NCI-H2196 treated with DMSO at 0.1 percent for 48 hours (cell line): ENCODE data around the gene SFXN3.

ENCODE experiments used
- DNase-seq: peaks from one replicate; lab custom pipeline; 2025; ENCODE audit not compliant: unreplicated experiment; lab: John Stamatoyannopoulos, UW

The SFXN3 gene

DNA sequence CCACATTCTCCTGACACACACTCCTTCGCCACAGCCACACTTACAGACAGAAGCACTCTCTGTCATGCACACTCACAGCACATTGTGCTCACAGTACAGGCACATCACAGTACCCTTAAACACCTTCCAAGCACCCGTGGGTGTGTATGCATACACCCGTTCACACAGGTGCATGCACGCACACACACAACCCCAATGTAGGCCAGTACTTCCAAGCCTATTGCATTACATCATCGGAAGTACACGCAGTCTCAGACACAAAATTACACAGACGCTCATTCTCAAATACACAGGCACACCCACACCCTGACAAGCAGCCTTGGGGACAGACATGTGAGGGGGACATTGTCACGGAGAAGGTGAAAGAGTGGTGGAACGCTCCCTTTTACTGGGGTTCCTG is 41.9 kb downstream of the SFXN3 start:
- DNase-seq = no peak

DNA sequence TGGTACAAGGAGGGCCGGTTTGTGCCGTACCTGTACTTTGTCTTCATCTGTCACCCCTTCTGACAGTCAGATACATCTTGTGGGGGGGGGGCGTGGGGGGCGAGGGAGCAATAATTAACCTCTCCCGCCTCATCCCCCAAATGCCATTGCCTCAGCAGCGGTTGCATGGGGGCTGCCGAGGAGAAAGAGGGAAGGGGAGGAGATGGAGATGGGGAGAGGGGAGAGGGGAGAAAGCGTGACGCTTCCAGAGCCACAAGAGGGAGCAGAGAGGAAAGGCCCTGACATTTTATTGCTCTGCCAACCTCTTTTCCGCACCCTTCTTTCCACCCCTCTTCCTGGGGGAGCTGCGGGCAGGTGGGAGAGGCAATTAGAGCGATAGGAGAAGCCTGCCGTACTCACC is 42.6 kb downstream of the SFXN3 start:
- DNase-seq = no peak

DNA sequence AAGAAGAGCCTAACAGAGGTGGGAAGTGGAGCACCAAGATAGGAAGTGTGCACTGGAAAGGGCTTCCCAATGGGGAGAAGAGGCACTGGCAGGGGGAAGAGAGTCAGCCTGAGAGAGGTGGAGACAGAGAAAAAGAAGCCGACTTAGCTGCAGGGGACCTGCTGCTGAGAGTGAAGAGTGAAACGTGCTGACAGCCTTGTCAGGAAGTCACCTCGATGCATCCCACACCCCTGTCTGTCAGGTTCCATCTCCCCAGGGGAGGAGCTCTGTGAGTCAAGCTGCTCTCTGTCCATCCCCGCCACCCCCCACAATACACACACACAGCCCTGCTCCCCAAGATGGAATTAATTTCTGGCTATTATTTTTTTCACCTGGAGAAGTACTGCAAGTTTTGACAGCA is 44.7 kb downstream of the SFXN3 start:
- no peak for DNase-seq

DNA sequence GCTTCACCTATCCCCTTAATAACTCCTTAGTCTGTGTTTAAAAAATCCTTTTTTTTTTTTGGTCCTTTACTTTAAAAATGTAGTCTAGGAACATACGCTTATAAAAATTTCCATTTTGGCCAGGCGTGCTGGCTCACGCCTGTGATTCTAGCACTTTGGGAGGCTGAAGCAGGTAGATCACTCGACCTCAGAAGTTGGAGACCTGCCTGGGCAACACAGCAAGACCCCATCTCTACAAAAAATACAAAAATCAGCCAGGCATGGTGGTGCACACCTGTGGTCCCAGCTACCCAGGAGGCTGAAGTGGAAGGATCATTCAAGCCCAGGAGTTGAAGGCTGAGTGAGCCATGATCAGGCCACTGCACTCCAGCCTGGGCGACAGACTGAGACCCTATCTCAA is 45.6 kb downstream of the SFXN3 start:
- no peak for DNase-seq

DNA sequence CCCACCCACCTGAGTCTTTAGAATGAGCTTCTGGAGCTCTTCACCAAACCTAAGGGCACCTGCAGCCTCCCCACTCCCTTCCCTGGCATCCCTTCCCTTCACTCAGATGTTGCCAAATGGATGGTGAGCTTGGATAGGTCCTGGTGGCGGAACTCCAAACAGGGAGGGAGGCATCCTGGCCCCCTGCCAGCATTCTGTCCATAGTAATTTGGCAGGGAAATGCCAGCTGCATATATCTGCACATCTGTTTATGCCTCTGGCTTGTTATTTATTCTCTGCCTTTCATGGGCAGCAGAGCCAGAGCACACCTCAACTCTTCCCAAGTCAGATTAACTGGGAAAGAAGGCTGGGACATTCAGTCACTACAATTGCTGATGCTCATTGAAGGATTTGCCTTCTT is 48.8 kb downstream of the SFXN3 start:
- DNase-seq = no peak

DNA sequence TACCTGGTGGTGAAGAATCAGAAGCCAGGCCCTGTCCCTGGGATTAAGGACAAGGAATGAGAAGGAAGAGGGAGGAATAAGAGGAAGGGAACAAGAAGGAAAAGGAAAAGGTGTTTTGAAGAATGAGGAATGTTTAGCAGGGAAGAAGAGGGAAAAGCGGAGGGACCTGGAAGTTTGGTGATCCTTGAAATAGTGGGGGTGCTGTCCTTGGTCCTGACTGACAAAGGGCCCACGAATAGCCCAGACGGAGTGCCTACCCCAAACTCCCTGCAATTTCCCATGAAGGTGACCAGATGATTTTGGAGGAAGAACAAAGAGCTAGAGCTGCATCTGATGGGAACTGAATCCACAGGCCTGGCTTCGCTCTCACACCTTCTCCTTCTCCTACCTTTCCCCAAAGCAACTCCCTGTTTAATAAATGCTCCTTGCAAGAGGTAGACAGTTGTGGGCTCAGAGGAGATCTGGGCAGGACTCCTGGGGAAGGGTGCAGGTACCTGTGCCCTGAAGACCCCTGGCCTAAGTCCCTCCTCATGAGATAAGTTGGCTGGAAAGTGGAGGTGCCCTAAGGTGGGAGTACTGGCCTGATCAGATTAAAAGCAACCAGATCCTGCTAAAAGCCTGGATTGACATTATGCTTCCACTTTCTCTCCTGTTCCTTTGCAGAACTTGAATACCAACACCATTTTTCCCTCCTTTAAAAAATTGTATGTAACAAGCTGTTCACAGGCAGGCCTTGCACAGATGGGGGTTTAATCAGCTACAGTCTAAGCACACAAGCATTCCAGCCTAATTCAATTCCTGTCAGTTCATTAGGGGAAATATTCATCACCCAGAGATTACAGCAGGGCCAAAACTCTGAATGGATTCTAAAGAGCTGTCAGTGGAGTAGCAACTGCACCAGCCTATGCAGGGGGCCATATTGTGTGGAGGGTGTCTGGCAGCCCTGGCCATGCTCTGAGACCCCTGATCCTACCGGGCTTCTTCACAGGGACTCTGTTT is 50.2 kb downstream of the SFXN3 start:
- DNase-seq = no peak

DNA sequence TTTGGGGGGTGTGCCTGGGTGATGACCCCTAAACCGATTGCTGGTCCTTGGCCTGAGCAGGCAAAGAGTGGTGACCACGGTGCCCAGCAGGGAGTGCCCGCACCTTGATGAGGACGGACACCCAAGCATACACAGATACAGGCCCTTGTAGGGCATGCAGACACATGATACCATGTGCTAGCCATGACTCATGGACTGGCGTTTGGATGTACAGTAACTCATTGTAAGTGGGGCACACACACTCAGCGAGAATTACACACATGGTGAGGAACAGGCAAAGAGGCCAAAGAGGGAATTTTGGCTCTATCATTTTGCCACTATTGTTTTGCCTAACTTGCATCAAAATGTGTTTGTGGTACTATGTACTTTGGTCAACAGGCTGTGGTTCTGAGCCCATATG is 54.8 kb downstream of the SFXN3 start:
- DNase-seq = no peak

DNA sequence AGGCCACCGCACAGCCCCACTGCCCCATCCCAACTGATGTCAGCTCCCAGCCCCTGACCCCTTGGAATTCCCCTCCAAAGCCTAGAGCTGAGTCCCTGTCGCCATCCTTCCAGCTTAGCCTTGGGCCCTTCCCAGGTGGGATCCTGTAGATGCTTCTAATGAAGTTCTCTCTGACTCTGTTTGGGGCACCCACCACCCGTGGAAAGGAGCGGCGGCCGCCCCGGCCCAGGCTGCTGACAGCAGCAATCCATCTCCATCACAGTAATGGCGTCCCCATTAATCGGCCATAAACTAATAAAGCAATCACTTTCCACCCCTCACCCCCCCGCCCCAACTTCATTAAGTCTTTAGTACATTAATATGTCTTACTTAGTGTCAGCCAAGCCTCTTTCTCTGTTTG is 56.3 kb downstream of the SFXN3 start:
- DNase-seq = no peak

DNA sequence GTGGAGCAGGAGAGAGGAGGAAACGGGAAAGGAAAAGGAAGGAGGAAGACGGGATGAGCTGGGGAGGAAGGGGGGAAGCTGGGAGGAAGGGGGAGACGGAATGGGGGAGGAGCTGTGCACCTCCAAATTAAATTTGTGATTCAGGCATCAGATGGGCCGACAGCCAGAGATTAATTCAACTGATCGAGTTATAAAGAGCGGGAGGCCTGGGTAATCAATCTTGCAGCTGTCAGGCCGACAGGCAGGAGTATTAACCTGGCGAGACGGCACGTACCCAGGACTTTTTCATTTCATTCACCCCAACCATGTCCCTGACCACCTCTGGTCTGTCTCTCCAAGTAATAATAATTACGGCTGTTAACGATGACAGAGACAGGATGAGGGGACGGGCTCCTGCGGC is 56.9 kb downstream of the SFXN3 start:
- DNase-seq = no peak

DNA sequence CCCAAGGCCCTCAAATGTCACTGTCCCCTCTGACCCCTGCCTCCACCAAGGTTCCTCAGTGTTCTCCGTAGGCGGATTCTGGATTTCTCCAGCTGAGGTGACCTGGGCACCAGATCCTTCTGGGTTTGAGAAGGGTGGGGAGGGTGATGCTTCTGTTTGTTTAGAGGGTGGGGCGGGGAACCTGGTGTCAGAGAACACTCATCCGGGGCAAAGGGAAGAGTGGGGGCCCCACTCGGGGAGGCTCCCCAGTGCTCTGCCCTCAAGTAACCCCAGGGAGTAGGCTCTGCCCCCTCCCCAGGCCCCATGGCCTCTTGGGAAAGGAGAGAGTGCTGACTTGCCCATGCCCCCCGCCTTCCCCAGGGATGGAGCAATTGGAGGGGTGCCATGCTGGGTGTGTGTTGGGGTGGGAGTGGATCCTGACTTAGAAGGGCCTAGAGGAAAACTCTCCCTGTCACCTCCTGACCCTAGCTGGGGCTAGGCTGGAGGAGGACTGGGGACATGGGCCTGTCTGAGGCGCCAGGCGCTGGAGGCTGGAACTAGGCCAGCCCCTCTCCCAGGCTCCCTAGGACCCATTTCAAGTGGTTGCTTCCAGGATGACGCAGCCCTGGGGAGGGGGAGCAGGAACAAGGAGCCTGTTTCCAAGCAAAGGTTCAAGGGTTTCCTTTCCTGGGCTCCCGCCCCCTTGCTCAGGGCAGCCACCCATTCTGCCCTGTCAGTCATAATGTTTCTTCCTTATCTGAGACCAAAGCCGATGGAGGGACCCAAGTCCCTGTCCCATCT is 58.7 kb downstream of the SFXN3 start:
- no peak for DNase-seq

DNA sequence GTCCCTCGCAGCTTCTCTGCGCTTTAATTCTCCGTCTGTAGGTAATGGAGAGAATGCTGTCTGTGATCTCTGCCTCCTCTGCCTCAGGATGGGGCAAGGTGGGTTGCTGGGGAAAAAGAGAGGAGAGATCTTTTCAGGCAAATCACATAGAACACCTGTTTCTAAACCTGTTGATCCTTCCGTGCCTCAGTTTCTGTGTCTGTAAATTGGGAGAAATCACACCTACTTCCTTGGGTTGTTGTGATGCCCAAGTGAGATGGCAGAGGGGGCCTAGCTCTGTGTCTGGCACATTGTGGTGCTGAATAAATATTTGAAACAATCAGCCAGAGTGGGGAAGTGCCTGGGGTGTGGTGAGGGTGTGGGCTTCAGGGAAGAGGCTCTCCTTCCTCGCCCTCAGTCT is 59.6 kb downstream of the SFXN3 start:
- no peak for DNase-seq
